ENCODE results near the gene LGALS3.

Gene LGALS3

GRCh38 chr14:55146425-55146824 lies 17.4 kb downstream of the LGALS3 start:
- H3K4me3 ChIP-seq = no peak overlapping the region
- DNase-seq (ENCODE audit: low read depth, low spot score) = no peak
- H3K9ac ChIP-seq (ENCODE audit: insufficient read length) = no peak overlapping the region
- H3K36me3 ChIP-seq (ENCODE audit: insufficient read depth, low read length) = peaks cover 74% of the 10 kb centered on the region
- H3K9me3 ChIP-seq (ENCODE audit: low read depth, low read length) = no peaks in the 10 kb centered on the region
- TF ChIP-seq FOXP2 (optimal IDR thresholded peaks at IDR 0.05; ENCODE audit: control extremely low read depth, extremely low read length, insufficient read depth) = no peak
- TF ChIP-seq EZH2 (IDR thresholded peaks at IDR 0.05) = no peak
- no peak for TF ChIP-seq POLR2AphosphoS5 (IDR thresholded peaks at IDR 0.05; ENCODE audit: borderline replicate concordance, low read depth, low read length)
- H3K27ac ChIP-seq = no peak overlapping the region

GRCh38 chr14:55151601-55152000 lies 22.5 kb downstream of the LGALS3 start:
- Histone ChIP-seq H3K9ac (ENCODE audit: insufficient read length) (no peak overlapping the region), H3K27ac (no peak overlapping the region), H3K4me3 (no peak overlapping the region), H3K9me3 (ENCODE audit: low read depth, low read length) (no peaks in the 10 kb centered on the region), H3K36me3 (ENCODE audit: insufficient read depth, low read length) (peaks cover 94% of the 10 kb centered on the region)
- TF ChIP-seq EZH2 (IDR thresholded peaks at IDR 0.05) (no peak), POLR2AphosphoS5 (IDR thresholded peaks at IDR 0.05; ENCODE audit: borderline replicate concordance, low read depth, low read length) (no peak), FOXP2 (optimal IDR thresholded peaks at IDR 0.05; ENCODE audit: control extremely low read depth, extremely low read length, insufficient read depth) (no peak)
- no peak for DNase-seq (ENCODE audit: low read depth, low spot score)

- Histone ChIP-seq H3K9ac (ENCODE audit: insufficient read length) (no peak overlapping the region), H3K9me3 (ENCODE audit: low read depth, low read length) (no peaks in the 10 kb centered on the region), H3K4me3 (no peak overlapping the region), H3K27ac (no peak overlapping the region), H3K36me3 (ENCODE audit: insufficient read depth, low read length) (peaks cover 94% of the 10 kb centered on the region)
- TF ChIP-seq EZH2 (IDR thresholded peaks at IDR 0.05) = no peak
- no peak for DNase-seq (ENCODE audit: low read depth, low spot score)
Measured at GRCh38 chr14:55152052-55152753, 23.2 kb downstream of the LGALS3 start.

- no peak overlapping the region for H3K27ac ChIP-seq
- peaks cover 89% of the 10 kb centered on the region for H3K36me3 ChIP-seq (ENCODE audit: insufficient read depth, low read length)
- TF ChIP-seq POLR2AphosphoS5 (IDR thresholded peaks at IDR 0.05; ENCODE audit: borderline replicate concordance, low read depth, low read length) = no peak
- TF ChIP-seq EZH2 (IDR thresholded peaks at IDR 0.05) = no peak
- no peak for TF ChIP-seq FOXP2 (optimal IDR thresholded peaks at IDR 0.05; ENCODE audit: control extremely low read depth, extremely low read length, insufficient read depth)
- H3K4me3 ChIP-seq = no peak overlapping the region
- no peak overlapping the region for H3K9ac ChIP-seq (ENCODE audit: insufficient read length)
- no peaks in the 10 kb centered on the region for H3K9me3 ChIP-seq (ENCODE audit: low read depth, low read length)
- DNase-seq (ENCODE audit: low read depth, low spot score) = no peak
Measured at GRCh38 chr14:55153951-55154350, 24.9 kb downstream of the LGALS3 start.

GRCh38 chr14:55157080-55157479 lies 28.0 kb downstream of the LGALS3 start:
- H3K9ac ChIP-seq (ENCODE audit: insufficient read length) = no peak overlapping the region
- H3K9me3 ChIP-seq (ENCODE audit: low read depth, low read length) = no peaks in the 10 kb centered on the region
- H3K36me3 ChIP-seq (ENCODE audit: insufficient read depth, low read length) = peaks cover 76% of the 10 kb centered on the region
- H3K4me3 ChIP-seq = no peak overlapping the region
- no peak for DNase-seq (ENCODE audit: low read depth, low spot score)
- TF ChIP-seq POLR2AphosphoS5 (IDR thresholded peaks at IDR 0.05; ENCODE audit: borderline replicate concordance, low read depth, low read length) (no peak), FOXP2 (optimal IDR thresholded peaks at IDR 0.05; ENCODE audit: control extremely low read depth, extremely low read length, insufficient read depth) (no peak), EZH2 (IDR thresholded peaks at IDR 0.05) (no peak)
- peak overlapping the region; percentile 58; the same call in 1 of the 2 replicates for H3K27ac ChIP-seq

GRCh38 chr14:55158412-55158811 lies 29.4 kb downstream of the LGALS3 start:
- peaks cover 76% of the 10 kb centered on the region for H3K36me3 ChIP-seq (ENCODE audit: insufficient read depth, low read length)

GRCh38 chr14:55160989-55161388 lies 31.9 kb downstream of the LGALS3 start:
- Histone ChIP-seq H3K4me3 (no peak overlapping the region), H3K27ac (no peak overlapping the region), H3K36me3 (ENCODE audit: insufficient read depth, low read length) (peaks cover 78% of the 10 kb centered on the region), H3K9me3 (ENCODE audit: low read depth, low read length) (no peaks in the 10 kb centered on the region), H3K9ac (ENCODE audit: insufficient read length) (no peak overlapping the region)
- TF ChIP-seq FOXP2 (optimal IDR thresholded peaks at IDR 0.05; ENCODE audit: control extremely low read depth, extremely low read length, insufficient read depth) = no peak
- no peak for TF ChIP-seq POLR2AphosphoS5 (IDR thresholded peaks at IDR 0.05; ENCODE audit: borderline replicate concordance, low read depth, low read length)
- TF ChIP-seq EZH2 (IDR thresholded peaks at IDR 0.05) = no peak
- no peak for DNase-seq (ENCODE audit: low read depth, low spot score)

More at GRCh38 chr14:55158412-55158811, 29.4 kb downstream of the LGALS3 start:
- TF ChIP-seq EZH2 (IDR thresholded peaks at IDR 0.05) (no peak), FOXP2 (optimal IDR thresholded peaks at IDR 0.05; ENCODE audit: control extremely low read depth, extremely low read length, insufficient read depth) (no peak), POLR2AphosphoS5 (IDR thresholded peaks at IDR 0.05; ENCODE audit: borderline replicate concordance, low read depth, low read length) (no peak)
- Histone ChIP-seq H3K9me3 (ENCODE audit: low read depth, low read length) (no peaks in the 10 kb centered on the region), H3K27ac (peak overlapping the region; percentile 58), H3K4me3 (peak overlapping the region; percentile 14; the same call in 1 of the 2 replicates), H3K9ac (ENCODE audit: insufficient read length) (no peak overlapping the region)
- no peak for DNase-seq (ENCODE audit: low read depth, low spot score)

GRCh38 chr14:55170526-55170925 lies 41.5 kb downstream of the LGALS3 start:
- peaks cover 74% of the 10 kb centered on the region for H3K36me3 ChIP-seq (ENCODE audit: insufficient read depth, low read length)
- H3K4me3 ChIP-seq = no peak overlapping the region
- TF ChIP-seq EZH2 (IDR thresholded peaks at IDR 0.05) = no peak
- no peak for TF ChIP-seq FOXP2 (optimal IDR thresholded peaks at IDR 0.05; ENCODE audit: control extremely low read depth, extremely low read length, insufficient read depth)
- no peak for TF ChIP-seq POLR2AphosphoS5 (IDR thresholded peaks at IDR 0.05; ENCODE audit: borderline replicate concordance, low read depth, low read length)
- no peak overlapping the region for H3K9ac ChIP-seq (ENCODE audit: insufficient read length)
- H3K9me3 ChIP-seq (ENCODE audit: low read depth, low read length) = no peaks in the 10 kb centered on the region
- no peak overlapping the region for H3K27ac ChIP-seq
- DNase-seq (ENCODE audit: low read depth, low spot score) = no peak

- no peak for TF ChIP-seq FOXP2 (optimal IDR thresholded peaks at IDR 0.05; ENCODE audit: control extremely low read depth, extremely low read length, insufficient read depth)
- TF ChIP-seq POLR2AphosphoS5 (IDR thresholded peaks at IDR 0.05; ENCODE audit: borderline replicate concordance, low read depth, low read length) = no peak
- no peak for TF ChIP-seq EZH2 (IDR thresholded peaks at IDR 0.05)
- Histone ChIP-seq H3K36me3 (ENCODE audit: insufficient read depth, low read length) (peaks cover 95% of the 10 kb centered on the region), H3K9me3 (ENCODE audit: low read depth, low read length) (no peaks in the 10 kb centered on the region), H3K27ac (no peak overlapping the region), H3K4me3 (no peak overlapping the region), H3K9ac (ENCODE audit: insufficient read length) (no peak overlapping the region)
- no peak for DNase-seq (ENCODE audit: low read depth, low spot score)
Measured at GRCh38 chr14:55180006-55180405, 51.0 kb downstream of the LGALS3 start.

All from SK-N-MC (cell line).